Memory B cell (primary cell): ENCODE measurements around the gene FNDC3B.

Source experiments
- ATAC-seq: fragments of 150-1000 bp; cut with Tn5 transposase; 2 replicates; pipeline ENCODE4 v1.10.0; 2021; ENCODE audit warnings: low read depth, mild to moderate bottlenecking, moderate library complexity
- DNase-seq, 2 donors: peaks; one replicate each; pipeline ENCODE4 v3.0.0; 2022; ENCODE audit warnings: low spot score in 2 of 2
- H3K27ac Mint-ChIP-seq: one replicate; pipeline ENCODE4 v1.8.0; 2022; ENCODE audit warnings: mild to moderate bottlenecking, moderate library complexity, mixed read lengths
- H3K27me3 Mint-ChIP-seq: one replicate; pipeline ENCODE4 v1.8.0; 2022; ENCODE audit warnings: mixed read lengths
- H3K36me3 Mint-ChIP-seq: one replicate; pipeline ENCODE4 v1.8.0; 2022; ENCODE audit warnings: mild to moderate bottlenecking, mixed read lengths
- H3K4me1 Mint-ChIP-seq: one replicate; pipeline ENCODE4 v1.8.0; 2022; ENCODE audit warnings: mixed read lengths
- H3K4me3 Mint-ChIP-seq: one replicate; pipeline ENCODE4 v1.8.0; 2022; ENCODE audit warnings: mild to moderate bottlenecking, moderate library complexity, mixed read lengths
- H3K9me3 Mint-ChIP-seq: one replicate; pipeline ENCODE4 v1.8.0; 2022; ENCODE audit warnings: mixed read lengths

Gene FNDC3B

DNA sequence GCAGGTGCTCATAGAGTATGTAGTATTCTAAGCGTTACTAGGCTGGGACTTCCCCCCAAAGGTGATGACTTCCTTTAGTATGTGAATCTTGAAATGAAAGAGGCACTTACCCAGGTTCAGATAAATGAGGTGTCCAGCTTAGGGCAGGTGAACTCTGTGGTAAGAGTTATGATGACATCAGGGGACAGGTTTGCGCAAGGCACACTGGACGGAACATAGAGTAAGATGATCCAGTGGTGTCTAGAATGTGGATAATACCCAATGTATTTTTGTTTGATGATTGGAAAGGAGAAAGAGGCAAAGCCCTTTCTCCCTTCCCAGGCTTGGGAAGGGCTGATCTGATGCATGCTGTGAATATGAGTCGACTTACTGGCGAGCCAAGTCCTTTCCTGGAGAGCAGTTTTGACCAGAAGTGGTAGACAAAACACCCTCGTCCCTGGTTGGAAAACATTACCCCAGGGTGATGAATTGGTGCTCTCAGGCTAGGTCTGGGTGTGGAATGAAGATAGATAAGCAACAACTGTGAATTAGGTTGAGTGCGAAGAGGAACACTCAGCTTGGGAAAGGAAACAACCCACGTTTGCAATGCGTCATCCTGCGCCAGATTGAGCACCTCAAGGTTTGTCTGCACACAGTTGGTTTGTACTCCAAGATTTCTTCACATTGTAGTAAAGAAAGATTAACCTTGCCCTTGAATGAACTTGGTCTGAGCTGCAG, 284.7 kb downstream of the FNDC3B start:
- ATAC-seq: no peak
- H3K27me3 Mint-ChIP-seq: no peaks in the 10 kb centered on the region
- peaks cover 2% of the 10 kb centered on the region for H3K4me1 Mint-ChIP-seq
- no peaks in the 10 kb centered on the region for H3K9me3 Mint-ChIP-seq
- no peaks in the 10 kb centered on the region for H3K36me3 Mint-ChIP-seq
- no peak overlapping the region for H3K27ac Mint-ChIP-seq
- DNase-seq: no peak
- no peak overlapping the region for H3K4me3 Mint-ChIP-seq

DNA sequence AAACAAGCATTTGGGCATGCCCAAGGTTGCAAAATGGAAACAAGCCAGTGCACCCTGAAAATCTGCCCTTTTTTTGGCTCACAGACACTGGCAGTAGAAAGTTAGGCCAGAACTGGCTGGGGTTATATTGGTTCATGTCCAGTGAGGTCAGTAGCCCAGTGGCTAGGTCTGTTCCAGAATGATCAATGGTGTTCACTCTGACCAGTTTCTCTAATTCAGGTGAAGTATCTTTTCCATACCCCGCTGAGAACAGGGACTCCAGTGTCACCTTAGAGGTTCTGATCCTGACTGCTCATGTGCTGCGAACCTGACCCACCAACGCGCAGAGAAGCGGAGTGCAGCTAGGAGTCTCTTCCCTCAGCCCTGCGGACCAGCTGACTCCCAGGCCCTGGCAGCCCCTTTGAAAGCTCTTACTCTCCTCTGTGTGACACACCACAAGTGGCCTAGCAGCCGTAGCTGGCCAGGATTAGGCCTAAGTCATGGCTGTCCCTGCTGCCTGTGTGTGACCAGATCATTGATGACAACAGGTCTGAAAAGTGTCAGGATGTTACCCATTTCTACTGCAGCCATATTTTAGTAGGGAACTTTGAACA, 285.3 kb downstream of the FNDC3B start:
- H3K36me3 Mint-ChIP-seq: no peaks in the 10 kb centered on the region
- H3K27me3 Mint-ChIP-seq: no peaks in the 10 kb centered on the region
- DNase-seq (no peak), ATAC-seq (no peak)
- H3K4me1 Mint-ChIP-seq: peaks cover 2% of the 10 kb centered on the region
- H3K9me3 Mint-ChIP-seq: no peaks in the 10 kb centered on the region
- H3K27ac Mint-ChIP-seq: no peak overlapping the region
- H3K4me3 Mint-ChIP-seq: no peak overlapping the region

DNA sequence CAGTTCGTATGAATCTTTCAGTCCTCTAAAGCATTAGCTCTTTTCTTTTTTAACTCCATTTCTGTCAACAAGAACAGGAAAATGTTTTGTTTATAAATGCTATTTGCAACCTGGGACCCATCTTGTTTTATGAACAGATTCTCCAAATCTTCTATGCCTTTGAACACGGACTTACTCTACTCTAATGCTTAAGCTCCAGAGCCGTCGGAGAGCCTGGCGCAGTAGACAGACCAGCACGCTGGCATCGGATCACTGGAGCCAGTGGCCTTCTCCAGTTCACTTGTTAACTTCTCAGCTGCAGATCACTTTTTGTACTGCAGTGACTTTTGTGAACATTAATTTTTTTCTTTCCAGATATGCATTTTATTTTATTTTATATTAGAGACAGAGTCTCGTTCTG, 286.1 kb downstream of the FNDC3B start:
- Mint-ChIP-seq H3K36me3 (no peaks in the 10 kb centered on the region), H3K27me3 (no peaks in the 10 kb centered on the region), H3K4me3 (no peak overlapping the region), H3K4me1 (no peaks in the 10 kb centered on the region), H3K9me3 (no peaks in the 10 kb centered on the region), H3K27ac (no peak overlapping the region)
- ATAC-seq: no peak
- DNase-seq: no peak

DNA sequence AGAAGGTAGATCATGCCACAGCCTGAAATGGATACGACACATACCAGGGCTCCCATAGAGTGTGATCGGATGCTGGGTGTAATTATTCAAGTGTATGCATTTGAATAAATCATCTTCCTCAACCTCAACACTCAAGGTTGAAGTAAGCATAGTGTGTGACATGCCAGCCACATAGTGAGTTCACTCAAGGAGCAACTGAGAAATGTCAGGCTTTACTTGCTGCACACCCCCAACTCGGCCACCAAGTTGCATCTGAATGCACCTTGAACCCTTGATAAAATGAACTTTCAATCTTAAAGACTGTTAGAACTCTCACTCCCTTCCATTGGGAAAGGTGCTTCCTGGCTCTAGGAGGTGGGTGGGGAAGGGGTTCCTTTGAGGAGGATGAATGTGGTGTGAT, 287.6 kb downstream of the FNDC3B start:
- H3K9me3 Mint-ChIP-seq: no peaks in the 10 kb centered on the region
- H3K36me3 Mint-ChIP-seq: peaks cover 3% of the 10 kb centered on the region
- H3K27ac Mint-ChIP-seq: no peak overlapping the region
- no peaks in the 10 kb centered on the region for H3K4me1 Mint-ChIP-seq
- no peaks in the 10 kb centered on the region for H3K27me3 Mint-ChIP-seq
- H3K4me3 Mint-ChIP-seq: no peak overlapping the region
- ATAC-seq: no peak
- DNase-seq: no peak

DNA sequence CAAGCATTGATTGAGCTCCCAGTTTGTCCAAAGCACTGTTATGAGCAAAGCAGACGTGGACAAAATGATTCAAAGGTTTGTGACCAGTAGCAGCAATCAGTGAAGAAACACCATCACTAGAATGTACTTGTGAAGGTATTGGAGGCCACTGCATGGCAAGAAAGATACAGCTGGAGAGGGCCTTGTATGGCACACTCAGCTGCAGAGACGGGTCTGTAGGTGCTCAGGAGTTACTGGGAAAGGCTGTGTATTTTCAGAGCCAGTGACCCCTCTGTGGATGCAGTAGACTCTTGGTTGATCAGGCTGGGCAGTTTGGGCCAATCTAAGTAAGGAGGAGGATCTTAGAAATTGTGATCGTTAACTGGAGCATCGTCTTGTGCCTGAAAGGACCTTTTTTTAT, 288.9 kb downstream of the FNDC3B start:
- Mint-ChIP-seq H3K9me3 (no peaks in the 10 kb centered on the region), H3K27me3 (no peaks in the 10 kb centered on the region), H3K4me1 (no peaks in the 10 kb centered on the region), H3K4me3 (no peak overlapping the region), H3K27ac (no peak overlapping the region), H3K36me3 (peaks cover 3% of the 10 kb centered on the region)
- no peak for DNase-seq
- no peak for ATAC-seq

DNA sequence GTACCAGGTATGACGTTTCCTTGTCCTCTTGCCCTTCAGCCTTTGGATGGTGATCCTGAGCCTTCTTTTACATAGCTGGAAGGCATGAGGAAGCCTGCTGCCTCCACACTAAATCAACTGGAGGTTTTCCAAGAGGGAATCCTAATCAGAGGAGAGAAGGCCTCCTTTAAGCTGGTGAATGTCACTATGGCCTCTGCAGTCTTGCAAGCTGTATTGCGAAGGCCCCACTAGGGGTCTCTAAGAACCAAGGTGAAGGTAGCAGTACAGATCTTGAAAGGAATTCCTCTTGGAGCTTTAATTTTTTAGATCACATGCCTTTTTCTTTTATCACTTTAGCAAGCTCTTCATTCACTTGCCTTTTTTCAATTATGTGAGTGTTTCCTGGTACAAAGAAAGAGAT, 289.7 kb downstream of the FNDC3B start:
- ATAC-seq (no peak), DNase-seq (no peak)
- Mint-ChIP-seq H3K4me3 (no peak overlapping the region), H3K27me3 (no peaks in the 10 kb centered on the region), H3K36me3 (peaks cover 3% of the 10 kb centered on the region), H3K4me1 (no peaks in the 10 kb centered on the region), H3K27ac (no peak overlapping the region), H3K9me3 (no peaks in the 10 kb centered on the region)

DNA sequence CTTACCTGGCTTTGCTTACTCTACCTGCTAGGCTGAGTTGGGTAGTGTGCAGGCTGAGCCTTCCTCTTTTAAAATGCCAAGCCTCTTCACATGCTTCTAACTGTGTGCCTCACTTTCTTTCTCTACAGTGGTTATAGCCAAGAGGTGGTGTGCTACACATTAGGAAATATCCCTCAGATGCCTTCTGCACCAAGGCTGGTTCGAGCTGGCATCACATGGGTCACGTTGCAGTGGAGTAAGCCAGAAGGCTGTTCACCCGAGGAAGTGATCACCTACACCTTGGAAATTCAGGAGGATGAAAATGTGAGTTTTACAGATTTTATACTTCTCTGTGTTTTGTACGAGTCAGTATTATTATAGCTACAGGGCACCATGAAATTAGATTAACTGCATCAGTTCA, 291.0 kb downstream of the FNDC3B start:
- peaks cover 3% of the 10 kb centered on the region for H3K36me3 Mint-ChIP-seq
- no peaks in the 10 kb centered on the region for H3K9me3 Mint-ChIP-seq
- no peaks in the 10 kb centered on the region for H3K4me1 Mint-ChIP-seq
- H3K27ac Mint-ChIP-seq: no peak overlapping the region
- no peaks in the 10 kb centered on the region for H3K27me3 Mint-ChIP-seq
- DNase-seq (no peak), ATAC-seq (no peak)
- no peak overlapping the region for H3K4me3 Mint-ChIP-seq

DNA sequence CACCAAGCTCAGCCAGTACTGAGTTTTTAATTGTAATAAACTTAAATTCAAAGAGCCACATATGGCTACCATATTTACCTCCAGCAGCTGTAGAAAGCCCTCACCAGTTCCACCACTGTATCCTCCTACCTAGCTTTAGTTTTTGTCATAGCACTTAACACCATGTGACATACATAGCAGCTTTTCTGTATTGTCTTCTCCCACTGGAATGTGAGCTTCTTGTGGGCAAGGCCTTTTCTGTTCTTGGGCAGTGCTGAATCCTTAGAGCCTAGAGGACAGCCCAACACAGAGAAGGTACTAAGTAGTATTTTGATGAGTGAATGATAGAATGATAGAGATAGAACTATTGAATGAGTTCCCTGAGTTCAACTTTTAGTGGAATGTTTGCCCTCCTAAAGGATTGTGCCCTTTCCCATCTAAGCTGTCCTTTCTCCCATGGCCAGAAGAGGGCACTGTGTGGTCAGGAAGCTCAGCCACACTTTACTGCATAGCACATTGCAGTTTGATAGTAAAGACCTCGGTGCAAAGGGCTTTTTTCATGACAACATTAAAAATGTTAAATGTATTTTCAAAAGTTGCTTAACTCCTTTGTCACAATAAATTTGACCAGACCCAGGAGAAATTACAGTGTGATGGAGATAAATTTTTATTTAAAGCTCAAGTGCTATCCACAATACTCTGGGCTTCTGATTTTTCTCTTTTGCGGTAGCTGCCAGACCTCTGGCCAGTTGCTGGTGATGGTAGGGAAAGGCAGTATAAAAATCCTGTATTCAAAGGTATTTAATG, 293.1 kb downstream of the FNDC3B start:
- DNase-seq (peak; percentile 30 to 35), ATAC-seq (peak; percentile 59)
- Mint-ChIP-seq H3K9me3 (no peaks in the 10 kb centered on the region), H3K4me1 (no peaks in the 10 kb centered on the region), H3K27ac (no peak overlapping the region), H3K4me3 (no peak overlapping the region), H3K36me3 (peaks cover 3% of the 10 kb centered on the region), H3K27me3 (no peaks in the 10 kb centered on the region)

DNA sequence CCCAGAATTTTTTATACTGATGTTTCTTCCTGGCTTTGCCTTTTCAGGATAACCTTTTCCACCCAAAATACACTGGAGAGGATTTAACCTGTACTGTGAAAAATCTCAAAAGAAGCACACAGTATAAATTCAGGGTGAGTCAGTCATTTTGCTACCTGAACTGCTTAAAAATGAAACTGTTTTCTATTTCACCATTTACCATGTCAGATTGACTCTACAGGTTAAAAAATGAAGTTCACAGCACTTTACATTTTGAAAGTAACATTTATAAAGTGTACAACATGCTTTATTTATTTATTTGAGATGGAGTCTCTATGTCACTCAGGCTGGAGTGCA, 293.6 kb downstream of the FNDC3B start:
- no peak for DNase-seq
- no peak overlapping the region for H3K4me3 Mint-ChIP-seq
- H3K9me3 Mint-ChIP-seq: no peaks in the 10 kb centered on the region
- H3K27ac Mint-ChIP-seq: no peak overlapping the region
- no peaks in the 10 kb centered on the region for H3K4me1 Mint-ChIP-seq
- ATAC-seq: no peak
- H3K27me3 Mint-ChIP-seq: no peaks in the 10 kb centered on the region
- peaks cover 3% of the 10 kb centered on the region for H3K36me3 Mint-ChIP-seq

DNA sequence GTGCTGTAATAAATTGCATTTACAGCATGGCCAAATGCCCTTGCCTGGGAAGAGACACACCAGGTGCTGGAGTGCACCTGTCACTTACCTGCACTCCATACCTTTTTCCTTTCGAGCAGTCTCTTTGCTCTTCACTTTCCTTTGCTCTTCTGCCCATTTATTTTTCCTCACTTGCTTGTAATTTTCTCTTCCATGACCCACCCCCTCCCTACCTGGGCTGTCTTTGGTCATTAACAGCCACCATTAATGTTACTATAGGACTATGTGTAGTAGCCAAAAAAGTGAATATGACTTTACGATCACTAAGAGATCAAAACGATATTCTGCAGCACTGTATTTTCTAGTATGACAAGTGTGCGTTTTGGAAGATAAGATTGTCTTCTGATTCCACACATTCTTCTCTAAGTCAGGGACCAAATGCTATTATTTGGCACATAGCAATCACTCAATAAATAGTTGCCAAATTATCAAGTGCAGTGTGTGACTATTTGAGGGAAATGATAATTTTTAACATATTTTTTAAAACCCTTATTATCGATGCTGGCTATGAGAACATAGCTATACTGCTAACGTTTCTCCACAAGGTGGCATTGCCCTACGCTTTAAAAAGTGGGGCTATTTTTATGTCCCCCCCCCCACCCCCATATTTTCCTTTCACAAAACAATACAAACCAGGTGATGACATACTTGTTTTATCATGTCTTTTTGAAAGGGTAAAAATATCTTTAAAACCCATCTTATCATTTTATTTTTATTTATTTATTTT, 294.5 kb downstream of the FNDC3B start:
- Mint-ChIP-seq H3K27me3 (no peaks in the 10 kb centered on the region), H3K4me3 (no peak overlapping the region), H3K27ac (no peak overlapping the region), H3K9me3 (no peaks in the 10 kb centered on the region), H3K4me1 (no peaks in the 10 kb centered on the region), H3K36me3 (peaks cover 3% of the 10 kb centered on the region)
- no peak for DNase-seq
- ATAC-seq: no peak

DNA sequence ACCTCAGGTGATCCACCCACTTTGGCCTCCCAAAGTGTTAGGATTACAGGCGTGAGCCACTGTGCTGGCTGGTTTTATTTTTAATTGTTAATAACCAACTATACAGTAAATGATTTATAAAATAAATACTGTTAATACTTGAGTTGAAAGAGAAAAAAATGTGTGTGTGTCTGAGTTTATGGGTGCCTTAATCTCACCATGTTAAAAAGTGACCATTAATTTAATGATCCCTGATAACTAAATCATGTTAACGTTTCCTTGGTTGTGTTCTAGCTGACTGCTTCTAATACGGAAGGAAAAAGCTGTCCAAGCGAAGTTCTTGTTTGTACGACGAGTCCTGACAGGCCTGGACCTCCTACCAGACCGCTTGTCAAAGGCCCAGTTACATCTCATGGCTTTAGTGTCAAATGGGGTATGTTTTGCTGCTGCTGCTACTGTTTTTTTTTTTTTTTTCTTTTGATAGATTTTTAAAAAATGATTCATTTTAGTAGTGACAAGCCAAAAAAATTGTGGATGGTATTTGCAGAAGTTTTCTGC, 295.4 kb downstream of the FNDC3B start:
- Mint-ChIP-seq H3K4me3 (no peak overlapping the region), H3K36me3 (peaks cover 3% of the 10 kb centered on the region), H3K9me3 (no peaks in the 10 kb centered on the region), H3K27ac (no peak overlapping the region), H3K4me1 (no peaks in the 10 kb centered on the region), H3K27me3 (no peaks in the 10 kb centered on the region)
- ATAC-seq (no peak), DNase-seq (no peak)

DNA sequence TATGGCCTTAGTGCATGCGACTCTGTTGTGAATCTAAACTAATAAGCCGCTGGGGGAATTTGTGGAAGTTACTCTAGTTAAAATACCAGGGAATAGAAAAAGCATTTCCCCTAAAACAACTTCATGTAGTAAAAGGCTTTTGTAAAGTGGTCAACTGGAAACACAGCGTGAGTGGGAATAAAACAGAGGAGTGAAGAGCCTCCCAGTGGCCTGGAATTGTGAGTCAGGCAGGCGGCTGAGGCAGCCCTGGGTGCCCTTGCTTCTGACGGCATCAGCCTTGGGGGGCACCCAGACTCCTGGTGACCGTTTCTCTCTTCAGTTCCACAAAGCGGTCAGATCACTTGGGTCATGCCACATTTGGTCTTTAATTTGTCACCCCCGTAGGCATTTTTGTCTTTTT, 300.5 kb downstream of the FNDC3B start:
- Mint-ChIP-seq H3K9me3 (no peaks in the 10 kb centered on the region), H3K4me1 (no peaks in the 10 kb centered on the region), H3K4me3 (no peak overlapping the region), H3K36me3 (peaks cover 2% of the 10 kb centered on the region), H3K27ac (no peak overlapping the region), H3K27me3 (no peaks in the 10 kb centered on the region)
- no peak for DNase-seq
- no peak for ATAC-seq

DNA sequence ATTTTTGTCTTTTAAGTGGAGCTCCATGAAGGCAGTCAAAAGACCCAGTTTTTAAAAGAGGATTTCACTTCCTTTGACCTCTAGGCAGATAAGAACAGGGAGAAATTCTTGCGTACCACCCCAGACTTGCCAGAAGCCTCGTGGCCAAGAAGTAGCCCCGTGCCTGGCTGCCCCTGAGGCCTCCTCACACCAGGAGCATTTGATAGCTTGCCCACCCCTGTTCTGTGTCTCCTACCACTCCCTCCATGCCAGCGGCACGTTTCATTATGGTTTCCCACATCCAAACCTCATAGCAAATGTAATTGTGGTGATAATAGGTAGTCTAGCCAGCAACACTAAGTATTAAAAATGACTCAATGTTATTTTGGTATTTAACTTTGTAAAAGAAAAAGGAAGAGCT, 301.2 kb downstream of the FNDC3B start:
- H3K4me3 Mint-ChIP-seq: no peak overlapping the region
- no peak overlapping the region for H3K27ac Mint-ChIP-seq
- H3K9me3 Mint-ChIP-seq: no peaks in the 10 kb centered on the region
- no peaks in the 10 kb centered on the region for H3K4me1 Mint-ChIP-seq
- ATAC-seq (no peak), DNase-seq (no peak)
- no peaks in the 10 kb centered on the region for H3K27me3 Mint-ChIP-seq
- peaks cover 2% of the 10 kb centered on the region for H3K36me3 Mint-ChIP-seq

DNA sequence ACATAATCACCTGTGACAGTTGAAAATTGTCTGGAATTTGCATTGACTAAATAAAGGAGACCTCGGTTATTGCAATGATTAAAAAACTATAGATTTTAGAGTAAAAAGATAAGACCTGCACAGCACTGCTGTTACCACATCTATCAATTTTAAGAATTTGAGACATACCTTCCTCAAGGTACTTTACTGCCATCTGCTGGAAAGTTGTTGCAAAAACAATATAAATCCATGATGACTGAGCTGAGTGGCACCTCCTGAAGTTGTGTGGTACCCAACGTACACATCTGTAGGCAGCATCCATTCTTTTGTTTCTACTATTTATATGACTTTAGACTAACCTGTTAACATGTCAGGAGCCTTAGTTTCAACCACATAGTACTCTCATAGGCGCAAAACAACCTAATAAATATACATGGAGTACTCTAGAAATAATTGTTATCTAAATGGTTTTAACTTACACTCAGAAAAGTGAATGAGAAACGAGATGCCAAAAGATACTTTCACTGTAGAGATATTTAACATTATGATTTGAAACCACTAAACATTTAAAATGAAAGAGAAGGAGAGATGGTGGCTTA, 302.2 kb downstream of the FNDC3B start:
- Mint-ChIP-seq H3K27me3 (no peaks in the 10 kb centered on the region), H3K4me3 (no peak overlapping the region), H3K9me3 (no peaks in the 10 kb centered on the region), H3K4me1 (no peaks in the 10 kb centered on the region), H3K27ac (no peak overlapping the region), H3K36me3 (peaks cover 2% of the 10 kb centered on the region)
- ATAC-seq (peak; percentile 51), DNase-seq (peak in 1 of 2 donors; percentile 33)
